Caco-2 (cell line): ENCODE measurements around the gene WDFY2. TPM values are rescaled to one million over a fixed set of nuclear protein-coding genes. Genes with fewer than 3 reads are reported as not detected.

Experiments used
- BruUV-seq: library from RNA; stranded (reverse); fragments of 400-500 nt; replicated peaks from 2 replicates; lab custom pipeline; 2021; lab: Mats Ljungman, UMichigan
- CTCF ChIA-PET: fragments of 300-600 bp; sonication (Branson Sonifier 250); formaldehyde crosslinking; loops from one replicate; lab custom pipeline; 2022; ENCODE audit warnings: antibody characterized with exemption; lab: Charles Lee
- POLR2A ChIA-PET: fragments of 300-600 bp; sonication (Branson Sonifier 250); formaldehyde crosslinking; loops from one replicate; lab custom pipeline; 2022; ENCODE audit warnings: antibody characterized with exemption; lab: Charles Lee
- DNase-seq, 2 experiments: peaks; one replicate each; pipeline versions ENCODE4 v3.0.0 to v3.0.0-alpha.2; 2020 to 2022
- H3K27me3 ChIP-seq: replicated peaks from 2 replicates; pipeline ENCODE4 v1.6.0; 2011; ENCODE audit warnings: low read length; ENCODE audit not compliant: control insufficient read depth, insufficient read depth
- H3K36me3 ChIP-seq: 2 replicates; pipeline ENCODE4 v1.5.1; 2011; ENCODE audit warnings: low read length; ENCODE audit not compliant: control insufficient read depth, insufficient read depth
- H3K4me1 ChIP-seq: fragments of 250-450 bp; sonication (Bioruptor Pico); 2 replicates; pipeline ENCODE4 v1.5.1; 2020; ENCODE audit warnings: mild to moderate bottlenecking
- H3K4me3 ChIP-seq: 2 replicates; pipeline ENCODE4 v1.5.1; 2011; ENCODE audit warnings: low read depth, mild to moderate bottlenecking, control low read depth, low read length
- H3K9me3 ChIP-seq: fragments of 250-450 bp; sonication (Bioruptor Pico); 2 replicates; pipeline ENCODE4 v1.5.1; 2020; ENCODE audit warnings: mild to moderate bottlenecking, moderate library complexity
- H3K27ac Mint-ChIP-seq: one replicate; pipeline ENCODE4 v1.8.0; 2022; ENCODE audit warnings: mixed read lengths; ENCODE audit not compliant: unreplicated experiment
- H3K27me3 Mint-ChIP-seq: one replicate; pipeline ENCODE4 v1.8.0; 2022; ENCODE audit warnings: mixed read lengths; ENCODE audit not compliant: insufficient read depth, unreplicated experiment
- H3K36me3 Mint-ChIP-seq: one replicate; pipeline ENCODE4 v1.8.0; 2022; ENCODE audit warnings: mild to moderate bottlenecking, mixed read lengths; ENCODE audit not compliant: insufficient read depth, unreplicated experiment
- H3K4me1 Mint-ChIP-seq: one replicate; pipeline ENCODE4 v1.8.0; 2022; ENCODE audit warnings: low read depth, mixed read lengths; ENCODE audit not compliant: unreplicated experiment
- H3K4me3 Mint-ChIP-seq: one replicate; pipeline ENCODE4 v1.8.0; 2022; ENCODE audit warnings: mild to moderate bottlenecking, moderate library complexity, mixed read lengths; ENCODE audit not compliant: unreplicated experiment
- H3K9me3 Mint-ChIP-seq: one replicate; pipeline ENCODE4 v1.8.0; 2022; ENCODE audit warnings: mixed read lengths; ENCODE audit not compliant: unreplicated experiment
- intact Hi-C: fragments of 100-400 bp; cut with micrococcal nuclease; formaldehyde crosslinking; loops from one replicate; pipeline ENCODE4 v1.10.0; 2022; ENCODE audit not compliant: unreplicated experiment
- total RNA-seq: library from RNA; stranded (reverse); gene quantifications from 2 replicates; pipeline ENCODE4 v1.2.3, GENCODE V29; 2022
- TF ChIP-seq, protein P1 (sequence below), 2 experiments: fragments of 200-600 bp in 1 of 2; IDR thresholded peaks; 1 replicate in 1 of 2; 2 replicates in 1 of 2; pipeline versions ENCODE4 v1.5.1 to v1.8.0; 2011 to 2022; ENCODE audit warnings: antibody characterized with exemption in 1 of 2, control low read depth in 1 of 2, inconsistent platforms in 1 of 2, low read depth in 1 of 2, low read length in 1 of 2, mild to moderate bottlenecking in 1 of 2, moderate library complexity in 1 of 2; ENCODE audit not compliant: insufficient read depth in 1 of 2, severe bottlenecking in 1 of 2, unreplicated experiment in 1 of 2

Gene WDFY2
- total RNA-seq, 1 experiment from 2014 or later = 9.2 TPM

DNA sequence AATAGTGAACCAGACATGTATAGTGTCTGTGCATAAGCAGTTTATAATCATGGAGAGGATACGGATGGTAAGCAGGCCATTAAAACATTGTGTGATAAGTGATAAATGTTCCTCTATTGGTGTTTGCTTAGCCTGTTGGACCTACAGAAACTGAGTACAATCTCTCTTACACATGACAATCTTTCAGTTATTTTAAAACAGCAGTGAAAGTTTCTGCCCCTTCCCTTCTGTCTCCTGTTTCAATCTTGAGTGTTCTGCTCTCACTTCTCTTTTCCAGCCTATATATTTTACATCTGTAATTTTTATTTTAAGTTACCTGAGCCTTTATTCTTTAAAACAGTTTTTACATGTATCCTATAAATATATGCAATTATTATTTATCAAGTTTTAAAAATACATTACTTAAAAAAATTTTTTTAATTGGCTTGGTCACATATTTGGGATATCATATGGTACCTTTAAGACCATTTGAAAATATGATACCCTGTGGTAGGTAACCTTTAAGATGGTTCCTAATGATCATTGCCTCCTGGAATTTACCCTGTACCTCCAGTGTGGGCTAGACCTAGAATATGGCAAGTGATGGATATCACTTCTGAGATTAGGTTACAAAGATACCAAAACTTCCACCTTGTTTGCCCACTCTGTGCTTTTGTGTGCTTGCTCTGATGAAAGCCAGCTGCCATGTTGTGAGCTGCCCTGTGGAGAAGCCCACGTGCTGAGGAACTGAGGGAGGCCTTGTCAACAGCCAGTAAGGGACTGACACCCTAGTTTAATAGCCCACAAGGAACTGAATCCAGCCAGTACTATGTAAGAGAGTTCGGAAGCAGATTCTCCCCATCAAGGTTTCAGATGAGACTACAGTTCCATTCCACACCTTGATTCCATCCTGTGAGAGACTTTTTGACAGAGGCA is 120.4 kb downstream of the WDFY2 start:
- TF ChIP-seq, protein P1, sequence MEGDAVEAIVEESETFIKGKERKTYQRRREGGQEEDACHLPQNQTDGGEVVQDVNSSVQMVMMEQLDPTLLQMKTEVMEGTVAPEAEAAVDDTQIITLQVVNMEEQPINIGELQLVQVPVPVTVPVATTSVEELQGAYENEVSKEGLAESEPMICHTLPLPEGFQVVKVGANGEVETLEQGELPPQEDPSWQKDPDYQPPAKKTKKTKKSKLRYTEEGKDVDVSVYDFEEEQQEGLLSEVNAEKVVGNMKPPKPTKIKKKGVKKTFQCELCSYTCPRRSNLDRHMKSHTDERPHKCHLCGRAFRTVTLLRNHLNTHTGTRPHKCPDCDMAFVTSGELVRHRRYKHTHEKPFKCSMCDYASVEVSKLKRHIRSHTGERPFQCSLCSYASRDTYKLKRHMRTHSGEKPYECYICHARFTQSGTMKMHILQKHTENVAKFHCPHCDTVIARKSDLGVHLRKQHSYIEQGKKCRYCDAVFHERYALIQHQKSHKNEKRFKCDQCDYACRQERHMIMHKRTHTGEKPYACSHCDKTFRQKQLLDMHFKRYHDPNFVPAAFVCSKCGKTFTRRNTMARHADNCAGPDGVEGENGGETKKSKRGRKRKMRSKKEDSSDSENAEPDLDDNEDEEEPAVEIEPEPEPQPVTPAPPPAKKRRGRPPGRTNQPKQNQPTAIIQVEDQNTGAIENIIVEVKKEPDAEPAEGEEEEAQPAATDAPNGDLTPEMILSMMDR (IDR thresholded peaks at IDR 0.05; ENCODE audit: insufficient read depth in 1 of 2, low read depth in 1 of 2, low read length in 1 of 2, severe bottlenecking in 1 of 2, unreplicated experiment in 1 of 2) = no peak
- Histone ChIP-seq H3K4me1 (no peaks in the 10 kb centered on the region), H3K9me3 (no peaks in the 10 kb centered on the region; the same call in 1 of the 2 replicates), H3K4me3 (no peak overlapping the region), H3K36me3 (no peaks in the 10 kb centered on the region), H3K27me3 (no peaks in the 10 kb centered on the region)
- Mint-ChIP-seq H3K36me3 (no peaks in the 10 kb centered on the region), H3K9me3 (peaks cover 17% of the 10 kb centered on the region), H3K27me3 (no peaks in the 10 kb centered on the region), H3K27ac (no peak overlapping the region), H3K4me1 (no peaks in the 10 kb centered on the region), H3K4me3 (no peak overlapping the region)
- BruUV-seq = no TSS peak
- intact Hi-C loops = no loop called here
- ChIA-PET POLR2A (no interaction called here), CTCF (interaction anchor here (0.6 kb wide), 1 partner anchor 57 kb away, joined by 3 read pairs; no protein-coding TSS in a partner anchor)
- no peak for DNase-seq

DNA sequence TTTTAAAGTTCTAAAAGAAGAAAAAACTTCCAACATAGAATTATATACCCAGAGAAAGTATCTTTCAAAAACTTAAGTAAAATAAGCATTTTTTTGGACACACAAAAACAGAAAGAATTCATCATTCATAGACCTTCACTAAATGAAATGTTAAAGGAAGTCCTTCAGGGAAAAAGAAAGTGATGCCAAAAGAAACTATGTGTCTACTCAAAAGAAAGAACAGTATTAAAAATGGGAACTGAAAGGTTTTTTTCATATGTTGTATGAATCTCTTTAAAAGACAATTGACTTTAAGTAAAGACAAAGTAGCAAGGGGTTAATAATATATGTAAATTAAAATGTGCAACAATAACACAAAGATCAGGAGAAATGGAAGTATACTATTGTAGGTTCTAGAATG is 123.2 kb downstream of the WDFY2 start:
- no peak for DNase-seq
- H3K9me3 Mint-ChIP-seq = peaks cover 17% of the 10 kb centered on the region
- Histone ChIP-seq H3K27me3 (no peaks in the 10 kb centered on the region), H3K4me3 (no peak overlapping the region), H3K36me3 (no peaks in the 10 kb centered on the region), H3K9me3 (no peaks in the 10 kb centered on the region; the same call in 1 of the 2 replicates), H3K4me1 (no peaks in the 10 kb centered on the region)
- no peak overlapping the region for H3K27ac Mint-ChIP-seq
- H3K4me3 Mint-ChIP-seq = no peak overlapping the region
- ChIA-PET CTCF (no interaction called here), POLR2A (no interaction called here)
- no peaks in the 10 kb centered on the region for H3K4me1 Mint-ChIP-seq
- intact Hi-C loops = no loop called here
- H3K36me3 Mint-ChIP-seq = no peaks in the 10 kb centered on the region
- no peaks in the 10 kb centered on the region for H3K27me3 Mint-ChIP-seq
- no TSS peak for BruUV-seq
- TF ChIP-seq, protein P1 (IDR thresholded peaks at IDR 0.05; ENCODE audit: insufficient read depth in 1 of 2, low read depth in 1 of 2, low read length in 1 of 2, severe bottlenecking in 1 of 2, unreplicated experiment in 1 of 2) = no peak

DNA sequence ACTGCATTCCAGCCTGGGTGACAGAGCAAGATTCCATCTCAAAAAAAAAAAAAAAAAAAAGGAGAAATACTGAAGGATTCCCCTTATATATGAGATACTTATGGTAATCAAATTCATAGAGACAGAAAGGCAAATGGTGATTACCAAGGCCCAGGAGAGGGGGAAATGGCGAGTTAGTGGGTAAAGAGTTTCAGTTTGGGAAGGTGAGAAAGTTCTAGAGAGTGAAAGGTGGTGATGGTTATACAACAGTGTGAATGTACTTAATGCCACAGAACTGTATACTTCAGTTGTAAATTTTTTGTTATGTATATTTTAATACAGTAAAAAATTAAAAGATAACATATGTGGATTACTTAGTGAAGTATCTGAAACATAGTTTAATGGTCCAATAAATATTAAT is 129.5 kb downstream of the WDFY2 start:
- intact Hi-C loops = no loop called here
- Histone ChIP-seq H3K4me1 (no peaks in the 10 kb centered on the region), H3K4me3 (no peak overlapping the region), H3K36me3 (no peaks in the 10 kb centered on the region), H3K9me3 (no peaks in the 10 kb centered on the region; the same call in 1 of the 2 replicates), H3K27me3 (no peaks in the 10 kb centered on the region)
- CTCF ChIA-PET = no interaction called here
- H3K27ac Mint-ChIP-seq = no peak overlapping the region
- H3K27me3 Mint-ChIP-seq = no peaks in the 10 kb centered on the region
- no peaks in the 10 kb centered on the region for H3K36me3 Mint-ChIP-seq
- BruUV-seq = no TSS peak
- H3K4me3 Mint-ChIP-seq = no peak overlapping the region
- H3K4me1 Mint-ChIP-seq = no peaks in the 10 kb centered on the region
- POLR2A ChIA-PET = no interaction called here
- no peaks in the 10 kb centered on the region for H3K9me3 Mint-ChIP-seq
- no peak for DNase-seq
- TF ChIP-seq, protein P1 (IDR thresholded peaks at IDR 0.05; ENCODE audit: insufficient read depth in 1 of 2, low read depth in 1 of 2, low read length in 1 of 2, severe bottlenecking in 1 of 2, unreplicated experiment in 1 of 2) = no peak
